GM21723 (cell line): ENCODE measurements around the gene ANAPC7.
"Not testable (repeated sequence)": the region's sequence is repeated elsewhere in the genome, so short reads cannot be mapped to it uniquely, and the experiment has no call there.

Experiments
- ATAC-seq: cut with Tn5 transposase; IDR thresholded peaks from one replicate; pipeline ENCODE4 v1.9.1; 2021; ENCODE audit warnings: mild to moderate bottlenecking, moderate library complexity; ENCODE audit not compliant: unreplicated experiment

ANAPC7 gene

GRCh38 chr12:110403146-110403975 is at the start of gene ANAPC7:
TSS of gene ANAPC7 (minus strand) at chr12:110403708. CDS start at chr12:110403627, 81 bp downstream.
- ATAC-seq, result peak; percentile 85

- ATAC-seq, result no peak
Measured at GRCh38 chr12:110451263-110451662, 47.8 kb upstream of the ANAPC7 start.

GRCh38 chr12:110449799-110450497 is 46.4 kb upstream of the ANAPC7 start, which contains the start of gene ARPC3:
TSS of gene ARPC3 (minus strand) at chr12:110450337. CDS start at chr12:110450260, 77 bp downstream.
- ATAC-seq, result peak; percentile 91

GRCh38 chr12:110444455-110444854 is 40.9 kb upstream of the ANAPC7 start:
- ATAC-seq, result no peak

GRCh38 chr12:110436231-110436630 is 32.7 kb upstream of the ANAPC7 start:
- ATAC-seq, result no peak

- ATAC-seq, result no peak
Measured at GRCh38 chr12:110431957-110432587, 28.6 kb upstream of the ANAPC7 start.

- ATAC-seq, result not testable (repeated sequence)
Measured at GRCh38 chr12:110429676-110430075, 26.2 kb upstream of the ANAPC7 start.

GRCh38 chr12:110426406-110426805 is 22.9 kb upstream of the ANAPC7 start:
- no peak for ATAC-seq

GRCh38 chr12:110424237-110424636 is 20.7 kb upstream of the ANAPC7 start:
- ATAC-seq, result no peak

- no peak for ATAC-seq
Measured at GRCh38 chr12:110421701-110422100, 18.2 kb upstream of the ANAPC7 start.

GRCh38 chr12:110421159-110421661 is 17.7 kb upstream of the ANAPC7 start:
- ATAC-seq, result no peak

GRCh38 chr12:110420644-110421043 is 17.1 kb upstream of the ANAPC7 start:
- not testable (repeated sequence) for ATAC-seq

- ATAC-seq, result not testable (repeated sequence)
Measured at GRCh38 chr12:110417113-110417512, 13.6 kb upstream of the ANAPC7 start.

- ATAC-seq, result not testable (repeated sequence)
Measured at GRCh38 chr12:110410086-110410485, 6.6 kb upstream of the ANAPC7 start.

- not testable (repeated sequence) for ATAC-seq
Measured at GRCh38 chr12:110405126-110405662, 1.7 kb upstream of the ANAPC7 start.

- no peak for ATAC-seq
Measured at GRCh38 chr12:110403976-110404682, 621 bp upstream of the ANAPC7 start.

- ATAC-seq, result no peak
Measured at GRCh38 chr12:110382683-110383082, 20.8 kb downstream of the ANAPC7 start.

- no peak for ATAC-seq
Measured at GRCh38 chr12:110379631-110380030, 23.9 kb downstream of the ANAPC7 start.

- ATAC-seq, result no peak
Measured at GRCh38 chr12:110379197-110379596, 24.3 kb downstream of the ANAPC7 start.

GRCh38 chr12:110378131-110378790 is 25.2 kb downstream of the ANAPC7 start:
- ATAC-seq, result not testable (repeated sequence)
